ENCODE data around the gene POLR2F. TPM values are rescaled to one million over a fixed set of nuclear protein-coding genes. Genes with fewer than 3 reads are reported as not detected.
A peak's percentile ranks its signal among the peaks of the same experiment; 100 is the strongest.

Gene POLR2F
- total RNA-seq (58.1 TPM), polyA plus RNA-seq (ENCODE audit: insufficient read depth in 1 of 8, insufficient read length in 8 of 8, low replicate concordance in 1 of 8) (10 to 100 TPM; 45.3 to 55.1 (median 50.3) TPM)
- long read RNA-seq, donor 1, transcript POLR2F-205 (5 exons, 2,106 nt): major isoform, 16 of 19 reads
- long read RNA-seq, donor 1, partial matches to known transcripts: 0 of 19 reads
- long read RNA-seq, donor 1, other reads (novel, unspliced or antisense): 0 of 19 reads
- long read RNA-seq, donor 2, partial matches to known transcripts: 0 of 2 reads
- long read RNA-seq, donor 2, other reads (novel, unspliced or antisense): 0 of 2 reads
- long read RNA-seq, donor 3, transcript POLR2F-205 (5 exons, 2,106 nt): major isoform, 45 of 46 reads
- long read RNA-seq, donor 3, partial matches to known transcripts: 0 of 46 reads
- long read RNA-seq, donor 3, other reads (novel, unspliced or antisense): 0 of 46 reads
- long read RNA-seq, donor 4, transcript POLR2F-205 (5 exons, 2,106 nt): major isoform, 36 of 36 reads
- long read RNA-seq, donor 4, partial matches to known transcripts: 0 of 36 reads
- long read RNA-seq, donor 4, other reads (novel, unspliced or antisense): 0 of 36 reads
- long read RNA-seq, donor 5, transcript POLR2F-205 (5 exons, 2,106 nt): major isoform, 96 of 115 reads
- long read RNA-seq, donor 5, partial matches to known transcripts: 6 of 115 reads
- long read RNA-seq, donor 5, other reads (novel, unspliced or antisense): 6 of 115 reads
- long read RNA-seq, donor 6, transcript POLR2F-205 (5 exons, 2,106 nt): major isoform, 101 of 129 reads
- long read RNA-seq, donor 6, partial matches to known transcripts: 9 of 129 reads
- long read RNA-seq, donor 6, other reads (novel, unspliced or antisense): 9 of 129 reads
- long read RNA-seq, donor 7, transcript POLR2F-205 (5 exons, 2,106 nt): major isoform, 42 of 56 reads
- long read RNA-seq, donor 7, partial matches to known transcripts: 0 of 56 reads
- long read RNA-seq, donor 7, other reads (novel, unspliced or antisense): 5 of 56 reads
- long read RNA-seq, donor 8, transcript POLR2F-205 (5 exons, 2,106 nt): major isoform, 27 of 31 reads
- long read RNA-seq, donor 8, partial matches to known transcripts: 0 of 31 reads
- long read RNA-seq, donor 8, other reads (novel, unspliced or antisense): 0 of 31 reads
- long read RNA-seq, donor 9, transcript POLR2F-205 (5 exons, 2,106 nt): major isoform, 45 of 49 reads
- long read RNA-seq, donor 9, partial matches to known transcripts: 0 of 49 reads
- long read RNA-seq, donor 9, other reads (novel, unspliced or antisense): 0 of 49 reads
- long read RNA-seq, donor 10, transcript POLR2F-205 (5 exons, 2,106 nt): major isoform, 43 of 53 reads
- long read RNA-seq, donor 10, partial matches to known transcripts: 0 of 53 reads
- long read RNA-seq, donor 10, other reads (novel, unspliced or antisense): 5 of 53 reads
- long read RNA-seq, donor 11, transcript POLR2F-205 (5 exons, 2,106 nt): major isoform, 35 of 40 reads
- long read RNA-seq, donor 11, partial matches to known transcripts: 0 of 40 reads
- long read RNA-seq, donor 11, other reads (novel, unspliced or antisense): 0 of 40 reads

GRCh38 chr22:37953437-37954179 lies at the start of gene POLR2F, which contains the start of gene C22orf23:
TSS of gene POLR2F (plus strand) at chr22:37953699. CDS start at chr22:37953788, 89 bp downstream.
TSS of gene C22orf23 (minus strand) at chr22:37953601. CDS start at chr22:37953149, 452 bp downstream.
- Histone ChIP-seq H3K27ac (ENCODE audit: low read length) (peak within 1 kb of the TSS; percentile 20), H3K4me1 (ENCODE audit: control insufficient read depth, insufficient read depth, low read length) (peaks cover 19% of the 10 kb centered on the region), H3K36me3 (ENCODE audit: control insufficient read depth, insufficient read depth, low read length) (peaks cover 18% of the 10 kb centered on the region), H3K27me3 (ENCODE audit: control insufficient read depth, insufficient read depth, low read length) (peaks cover 4% of the 10 kb centered on the region), H3K9me3 (replicated peaks; ENCODE audit: control insufficient read depth, low read depth, low read length) (no peaks in the 10 kb centered on the region), H3K4me3 (ENCODE audit: low read length) (peak within 1 kb of the TSS; percentile 98)
- peak; percentile 98 for DNase-seq
- under 1% methylated on average over 50 of the region's 52 CpGs for WGBS (ENCODE audit: insufficient coverage)

DNA sequence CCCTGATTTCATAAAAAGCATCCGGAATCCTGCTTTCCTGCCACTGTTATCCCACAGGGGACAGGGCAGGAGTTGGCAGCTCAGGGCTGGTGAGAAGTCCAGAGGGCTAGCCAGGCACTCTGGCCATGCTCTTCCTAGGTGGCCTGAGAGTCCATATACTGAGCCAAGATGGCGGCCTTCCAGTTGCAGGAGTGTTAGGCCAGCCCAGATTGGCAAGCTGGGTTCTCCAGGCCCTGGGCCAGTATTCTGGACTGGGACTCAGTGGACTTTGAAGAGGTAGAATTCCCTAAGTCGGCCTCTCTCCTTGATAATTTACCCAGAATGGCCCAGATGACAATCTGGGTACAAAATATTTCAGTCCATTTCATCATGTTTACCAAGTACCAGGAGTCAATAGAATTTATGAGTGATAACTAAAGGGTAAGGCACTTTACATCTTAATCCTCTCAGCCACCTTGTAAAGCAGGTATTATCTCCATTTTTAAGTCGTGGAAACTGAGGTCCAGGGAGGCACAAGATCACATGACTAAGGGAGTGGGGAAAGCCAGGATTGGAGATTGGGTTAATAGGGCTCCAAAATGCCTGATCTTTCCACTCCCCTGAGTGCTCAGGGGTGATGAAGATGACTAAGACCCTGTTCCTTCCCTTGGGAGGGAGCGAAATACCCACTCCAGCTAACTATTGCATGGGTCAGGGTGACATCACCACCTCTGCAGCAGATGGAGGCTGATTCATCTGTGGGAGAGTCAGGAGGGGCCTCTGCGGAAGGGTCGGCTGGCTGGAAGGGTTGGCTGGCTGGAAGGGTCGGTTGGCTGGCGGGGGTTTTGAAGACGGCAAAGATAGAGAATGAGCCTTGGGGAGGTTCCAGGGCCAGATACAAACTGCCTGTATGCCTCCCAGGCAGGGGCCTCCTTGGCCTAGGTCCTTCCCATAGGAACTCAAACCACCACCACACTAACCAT lies 48.6 kb upstream of the POLR2F start:
- DNase-seq: peak; percentile 58
- Histone ChIP-seq H3K4me1 (ENCODE audit: control insufficient read depth, insufficient read depth, low read length) (peaks cover 31% of the 10 kb centered on the region), H3K36me3 (ENCODE audit: control insufficient read depth, insufficient read depth, low read length) (no peaks in the 10 kb centered on the region), H3K9me3 (replicated peaks; ENCODE audit: control insufficient read depth, low read depth, low read length) (no peaks in the 10 kb centered on the region), H3K27ac (ENCODE audit: low read length) (peak overlapping the region; percentile 59), H3K27me3 (ENCODE audit: control insufficient read depth, insufficient read depth, low read length) (no peaks in the 10 kb centered on the region), H3K4me3 (ENCODE audit: low read length) (peak overlapping the region; percentile 47)
- WGBS (ENCODE audit: insufficient coverage): 69% methylated on average over 5 of the region's 10 CpGs

DNA sequence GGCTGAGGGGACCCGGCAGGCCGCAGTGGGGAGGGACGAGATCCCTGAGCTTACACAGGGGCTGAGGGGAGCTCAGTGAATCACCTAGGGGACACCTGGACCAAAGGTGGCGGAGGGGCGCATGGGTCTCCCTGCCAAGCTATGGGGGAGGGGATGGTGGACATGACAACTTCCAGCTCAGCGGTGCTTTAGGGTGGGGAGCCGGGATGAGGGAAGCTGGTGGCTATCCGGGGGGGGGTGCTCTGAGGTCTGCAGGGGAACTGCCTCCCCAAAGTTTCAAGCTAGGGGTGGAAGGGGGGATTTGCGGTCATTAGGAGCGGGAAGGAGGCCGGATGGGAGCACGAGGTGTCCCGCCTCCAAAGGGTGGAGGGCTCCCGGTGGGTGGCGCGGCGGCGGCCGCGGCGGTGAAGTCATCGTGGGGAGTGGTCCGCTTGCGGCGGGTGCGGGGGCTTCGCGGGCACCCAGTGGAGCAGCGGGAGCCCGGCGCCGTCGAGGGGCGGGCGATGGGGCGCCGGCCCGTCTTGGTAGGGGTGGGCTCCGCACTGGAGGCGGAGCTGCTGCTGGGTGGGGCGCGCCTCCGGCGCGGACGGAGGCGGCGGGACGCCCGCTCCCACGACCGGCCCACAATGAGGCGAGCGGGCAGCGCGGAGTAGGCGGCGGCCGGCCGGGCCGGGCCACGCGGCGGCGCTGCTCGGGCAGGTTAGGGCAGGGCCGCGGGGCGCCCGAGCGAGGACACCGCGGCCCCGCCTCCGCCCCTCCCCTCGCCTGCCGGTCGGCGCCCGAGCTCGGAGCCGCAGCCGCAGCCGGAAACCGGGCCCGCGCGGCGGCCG lies 47.8 kb upstream of the POLR2F start, which contains the start of gene MICALL1:
Gene MICALL1 (plus strand): TSS at position 764 of the 830 bp plus-strand sequence. CDS start 126 bp downstream, outside the sequence.
- WGBS (ENCODE audit: insufficient coverage): 1% methylated on average over 85 of the region's 90 CpGs
- Histone ChIP-seq H3K36me3 (ENCODE audit: control insufficient read depth, insufficient read depth, low read length) (peaks cover 2% of the 10 kb centered on the region), H3K27me3 (ENCODE audit: control insufficient read depth, insufficient read depth, low read length) (no peaks in the 10 kb centered on the region), H3K4me3 (ENCODE audit: low read length) (peak within 1 kb of the TSS; percentile 74), H3K9me3 (replicated peaks; ENCODE audit: control insufficient read depth, low read depth, low read length) (no peaks in the 10 kb centered on the region), H3K4me1 (ENCODE audit: control insufficient read depth, insufficient read depth, low read length) (peaks cover 40% of the 10 kb centered on the region), H3K27ac (ENCODE audit: low read length) (peak within 1 kb of the TSS; percentile 76)
- DNase-seq: peak; percentile 79

- H3K4me1 ChIP-seq (ENCODE audit: control insufficient read depth, insufficient read depth, low read length): peaks cover 47% of the 10 kb centered on the region
- H3K27ac ChIP-seq (ENCODE audit: low read length): peak overlapping the region; percentile 76
- DNase-seq: no peak
- WGBS (ENCODE audit: insufficient coverage): under 1% methylated on average over 70 of the region's 75 CpGs
- no peaks in the 10 kb centered on the region for H3K27me3 ChIP-seq (ENCODE audit: control insufficient read depth, insufficient read depth, low read length)
- H3K4me3 ChIP-seq (ENCODE audit: low read length): peak overlapping the region; percentile 74
- H3K36me3 ChIP-seq (ENCODE audit: control insufficient read depth, insufficient read depth, low read length): peaks cover 2% of the 10 kb centered on the region
- no peaks in the 10 kb centered on the region for H3K9me3 ChIP-seq (replicated peaks; ENCODE audit: control insufficient read depth, low read depth, low read length)
These were observed 47.0 kb upstream of the POLR2F start for GRCh38 chr22:37906364-37907008.

GRCh38 chr22:37907036-37907954 lies 46.2 kb upstream of the POLR2F start:
- peak overlapping the region; percentile 76 for H3K27ac ChIP-seq (ENCODE audit: low read length)
- DNase-seq: no peak
- peak overlapping the region; percentile 74 for H3K4me3 ChIP-seq (ENCODE audit: low read length)
- H3K4me1 ChIP-seq (ENCODE audit: control insufficient read depth, insufficient read depth, low read length): peaks cover 55% of the 10 kb centered on the region
- H3K9me3 ChIP-seq (replicated peaks; ENCODE audit: control insufficient read depth, low read depth, low read length): no peaks in the 10 kb centered on the region
- 43% methylated on average over 14 of the region's 19 CpGs for WGBS (ENCODE audit: insufficient coverage)
- no peaks in the 10 kb centered on the region for H3K27me3 ChIP-seq (ENCODE audit: control insufficient read depth, insufficient read depth, low read length)
- H3K36me3 ChIP-seq (ENCODE audit: control insufficient read depth, insufficient read depth, low read length): peaks cover 8% of the 10 kb centered on the region

DNA sequence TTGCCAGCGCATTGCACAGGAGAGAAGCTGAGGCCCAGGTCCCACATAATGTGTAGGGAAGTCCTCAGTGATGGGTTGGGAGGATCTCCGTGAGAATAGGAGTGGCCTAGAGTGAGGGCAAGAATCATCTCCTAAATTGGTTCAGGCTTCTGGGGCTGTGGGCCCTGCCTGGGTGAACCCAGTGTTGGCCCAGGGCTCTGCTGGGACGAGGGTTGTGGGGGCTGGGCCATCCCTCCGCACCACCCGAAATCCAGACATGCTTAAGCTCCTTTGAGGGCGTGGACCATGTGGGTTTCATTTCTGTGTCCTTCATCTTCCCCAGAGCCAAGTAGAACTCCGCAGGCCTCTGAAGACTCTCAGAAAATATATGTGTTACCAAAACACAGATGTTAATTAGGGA lies 43.7 kb upstream of the POLR2F start:
- Histone ChIP-seq H3K27me3 (ENCODE audit: control insufficient read depth, insufficient read depth, low read length) (no peaks in the 10 kb centered on the region), H3K4me1 (ENCODE audit: control insufficient read depth, insufficient read depth, low read length) (peaks cover 57% of the 10 kb centered on the region), H3K4me3 (ENCODE audit: low read length) (no peak overlapping the region), H3K27ac (ENCODE audit: low read length) (peak overlapping the region; percentile 87), H3K9me3 (replicated peaks; ENCODE audit: control insufficient read depth, low read depth, low read length) (no peaks in the 10 kb centered on the region), H3K36me3 (ENCODE audit: control insufficient read depth, insufficient read depth, low read length) (peaks cover 27% of the 10 kb centered on the region)
- no peak for DNase-seq
- WGBS (ENCODE audit: insufficient coverage): 44% methylated on average over 5 of the region's 7 CpGs
